MM.1S (cell line): Measurements from ENCODE around the gene HCCS.
"Not testable (repeated sequence)": the region's sequence is repeated elsewhere in the genome, so short reads cannot be mapped to it uniquely, and the experiment has no call there.

Source experiments
- DNase-seq: peaks from one replicate; pipeline ENCODE4 v3.0.0-alpha.2; 2015
- H2AFZ ChIP-seq: fragments of 300-600 bp; sonication (generic); 2 replicates; pipeline ENCODE4 v1.6.0; 2016; ENCODE audit warnings: antibody characterized with exemption, low read length
- H3F3A ChIP-seq: fragments of 300-600 bp; sonication (generic); 2 replicates; pipeline ENCODE4 v1.6.1; 2016; ENCODE audit warnings: mild to moderate bottlenecking, antibody characterized with exemption, low read length, moderate library complexity, mixed read lengths; ENCODE audit not compliant: insufficient read depth
- H3K27ac ChIP-seq: fragments of 300-600 bp; sonication (generic); 2 replicates; pipeline ENCODE4 v1.5.1; 2016; ENCODE audit warnings: mild to moderate bottlenecking, low read length
- H3K27me3 ChIP-seq: fragments of 300-600 bp; sonication (generic); replicated peaks from 2 replicates; pipeline ENCODE4 v1.6.0; 2016; ENCODE audit warnings: low read length; ENCODE audit not compliant: insufficient read depth
- H3K36me3 ChIP-seq: fragments of 300-600 bp; sonication (generic); replicated peaks from 2 replicates; pipeline ENCODE4 v1.6.1; 2016; ENCODE audit warnings: mild to moderate bottlenecking, low read length, mixed read lengths; ENCODE audit not compliant: insufficient read depth
- H3K4me1 ChIP-seq: fragments of 300-600 bp; sonication (generic); 2 replicates; pipeline ENCODE4 v1.6.1; 2016; ENCODE audit warnings: low read length, mixed read lengths
- H3K4me2 ChIP-seq: fragments of 300-600 bp; sonication (generic); 2 replicates; pipeline ENCODE4 v1.6.0; 2016; ENCODE audit warnings: low read depth, low read length
- H3K4me3 ChIP-seq: fragments of 300-600 bp; sonication (generic); 2 replicates; pipeline ENCODE4 v1.5.1; 2016; ENCODE audit warnings: low read length, mixed read lengths
- H3K79me2 ChIP-seq: fragments of 300-600 bp; sonication (generic); 2 replicates; pipeline ENCODE4 v1.6.1; 2016; ENCODE audit warnings: mixed run types, low read length, mixed read lengths
- H3K9ac ChIP-seq: fragments of 300-600 bp; sonication (generic); 2 replicates; pipeline ENCODE4 v1.6.1; 2016; ENCODE audit warnings: low read length, mixed read lengths
- H3K9me2 ChIP-seq: fragments of 300-600 bp; sonication (generic); replicated peaks from 2 replicates; pipeline ENCODE4 v1.6.1; 2016; ENCODE audit warnings: mild to moderate bottlenecking, low read length, mixed read lengths; ENCODE audit not compliant: insufficient read depth
- H3K9me3 ChIP-seq: fragments of 300-600 bp; sonication (generic); replicated peaks from 2 replicates; pipeline ENCODE4 v1.6.1; 2016; ENCODE audit warnings: mild to moderate bottlenecking, low read length, mixed read lengths; ENCODE audit not compliant: insufficient read depth
- H4K20me1 ChIP-seq: fragments of 300-600 bp; sonication (generic); 2 replicates; pipeline ENCODE4 v1.6.1; 2016; ENCODE audit warnings: mild to moderate bottlenecking, low read length, moderate library complexity, mixed read lengths; ENCODE audit not compliant: insufficient read depth
- CTCF ChIP-seq: fragments of 300-600 bp; sonication (generic); IDR thresholded peaks from 2 replicates; pipeline ENCODE4 v1.5.1; 2016; ENCODE audit warnings: antibody characterized with exemption, low read length, mixed read lengths
- EZH2 ChIP-seq: fragments of 300-600 bp; sonication (generic); optimal IDR thresholded peaks from 2 replicates; pipeline ENCODE3; 2017; ENCODE audit warnings: low read depth, mild to moderate bottlenecking, antibody characterized with exemption, low read length, mixed read lengths
- EZH2phosphoT487 ChIP-seq: fragments of 300-600 bp; sonication (generic); IDR thresholded peaks from 2 replicates; pipeline ENCODE4 v1.6.1; 2018; ENCODE audit warnings: antibody characterized with exemption, low read length

Gene HCCS

GRCh38 chrX:11117745-11118144 lies 6.6 kb downstream of the HCCS start:
- Histone ChIP-seq H3K4me1 (peaks cover 19% of the 10 kb centered on the region), H3K27ac (no peak overlapping the region), H3F3A (peaks cover 15% of the 10 kb centered on the region), H3K4me3 (no peak overlapping the region), H3K79me2 (peaks cover 57% of the 10 kb centered on the region), H3K9ac (no peak overlapping the region), H3K27me3 (no peaks in the 10 kb centered on the region), H2AFZ (no peak overlapping the region), H3K9me2 (no peaks in the 10 kb centered on the region), H4K20me1 (no peaks in the 10 kb centered on the region), H3K36me3 (no peaks in the 10 kb centered on the region; the same call in 1 of the 2 replicates), H3K9me3 (no peaks in the 10 kb centered on the region), H3K4me2 (no peak overlapping the region)
- no peak for DNase-seq
- TF ChIP-seq EZH2phosphoT487 (no peak), CTCF (no peak), EZH2 (no peak)

GRCh38 chrX:11119313-11119943 lies 8.3 kb downstream of the HCCS start:
- Histone ChIP-seq H3K27ac (no peak overlapping the region), H3K4me2 (no peak overlapping the region), H3K27me3 (no peaks in the 10 kb centered on the region), H3K36me3 (no peaks in the 10 kb centered on the region; the same call in 1 of the 2 replicates), H4K20me1 (no peaks in the 10 kb centered on the region), H3K79me2 (peaks cover 44% of the 10 kb centered on the region), H3K9ac (no peak overlapping the region), H3F3A (no peaks in the 10 kb centered on the region), H2AFZ (no peak overlapping the region), H3K9me3 (no peaks in the 10 kb centered on the region), H3K4me1 (peaks cover 4% of the 10 kb centered on the region; the same call in 1 of the 2 replicates), H3K4me3 (no peak overlapping the region), H3K9me2 (no peaks in the 10 kb centered on the region)
- no peak for DNase-seq
- no peak for TF ChIP-seq EZH2
- TF ChIP-seq EZH2phosphoT487: no peak
- no peak for TF ChIP-seq CTCF

- DNase-seq, H3F3A ChIP-seq, H3K36me3 ChIP-seq, H3K4me3 ChIP-seq, H3K9ac ChIP-seq, H3K4me1 ChIP-seq, H3K9me2 ChIP-seq, H3K4me2 ChIP-seq, H3K9me3 ChIP-seq, H3K27ac ChIP-seq, H3K27me3 ChIP-seq, H2AFZ ChIP-seq, H4K20me1 ChIP-seq: not testable (repeated sequence)
- H3K79me2 ChIP-seq: peaks cover 10% of the 10 kb centered on the region; the same call in 1 of the 2 replicates
Measured at GRCh38 chrX:11123087-11123486, 12.0 kb downstream of the HCCS start.

GRCh38 chrX:11124112-11124511 lies 13.0 kb downstream of the HCCS start:
- no peaks in the 10 kb centered on the region for H3F3A ChIP-seq
- H3K4me3 ChIP-seq: no peak overlapping the region
- H3K79me2 ChIP-seq: 0 out of 2 replicates have a peak, but pooled peaks cover 3% of the 10 kb centered on the region
- TF ChIP-seq CTCF: no peak
- no peaks in the 10 kb centered on the region for H3K4me1 ChIP-seq
- H2AFZ ChIP-seq: no peak overlapping the region
- no peaks in the 10 kb centered on the region; the same call in 1 of the 2 replicates for H3K36me3 ChIP-seq
- H3K27ac ChIP-seq: no peak overlapping the region
- no peak overlapping the region for H3K9ac ChIP-seq
- no peaks in the 10 kb centered on the region for H3K9me3 ChIP-seq
- no peaks in the 10 kb centered on the region for H4K20me1 ChIP-seq
- no peak overlapping the region for H3K4me2 ChIP-seq
- H3K27me3 ChIP-seq: no peaks in the 10 kb centered on the region
- no peaks in the 10 kb centered on the region for H3K9me2 ChIP-seq
- no peak for DNase-seq
